CD4-positive, alpha-beta T cell (primary cell): ENCODE results near the gene TMEM256. TPM values are rescaled to one million over a fixed set of nuclear protein-coding genes. Genes with fewer than 3 reads are reported as not detected.

Experiments
- ATAC-seq: fragments of 200-7000 bp; cut with Tn5 transposase; one replicate; pipeline ENCODE4 v1.10.0; 2022; ENCODE audit warnings: mild to moderate bottlenecking; ENCODE audit not compliant: poor library complexity
- CTCF ChIA-PET: fragments of 350-600 bp; sonication (Branson Sonifier 250); formaldehyde crosslinking; loops from one replicate; lab custom pipeline; 2021; ENCODE audit warnings: antibody characterized with exemption, inconsistent platforms; lab: Charles Lee
- POLR2A ChIA-PET: fragments of 350-600 bp; sonication (Branson Sonifier 250); formaldehyde crosslinking; loops from one replicate; lab custom pipeline; 2021; ENCODE audit warnings: antibody characterized with exemption, inconsistent platforms; lab: Charles Lee
- DNase-seq, 14 experiments: peaks; one replicate each; pipeline ENCODE4 v3.0.0-alpha.2; 2013 to 2020; ENCODE audit warnings: mixed read lengths in 2 of 14
- H3K27ac ChIP-seq, 2 donors: one replicate each; pipeline versions ENCODE4 v1.5.1 to v1.7.0; 2013; ENCODE audit warnings: low read length in 2 of 2, low read depth in 1 of 2, mild to moderate bottlenecking in 1 of 2
- H3K27me3 ChIP-seq, 2 experiments: 1 replicate in 1 of 2; 2 replicates in 1 of 2; pipeline versions ENCODE4 v1.6.1 to v1.7.0; 2013; ENCODE audit warnings: low read length in 2 of 2, control low read depth in 1 of 2, mild to moderate bottlenecking in 1 of 2, moderate library complexity in 1 of 2; ENCODE audit not compliant: insufficient read depth in 2 of 2, control insufficient read depth in 1 of 2
- H3K36me3 ChIP-seq: one replicate; pipeline ENCODE4 v1.6.1; 2013; ENCODE audit warnings: low read length, control low read depth; ENCODE audit not compliant: insufficient read depth
- H3K4me1 ChIP-seq: one replicate; pipeline ENCODE4 v1.6.1; 2013; ENCODE audit warnings: low read length, control low read depth; ENCODE audit not compliant: insufficient read depth
- H3K4me3 ChIP-seq: one replicate; pipeline ENCODE4 v1.5.1; 2013; ENCODE audit warnings: mild to moderate bottlenecking, low read length, moderate library complexity
- H3K9me3 ChIP-seq, 2 experiments: 1 replicate in 1 of 2; 2 replicates in 1 of 2; pipeline versions ENCODE4 v1.6.1 to v1.7.0; 2013; ENCODE audit warnings: low read length in 2 of 2, mild to moderate bottlenecking in 2 of 2, control low read depth in 1 of 2, moderate library complexity in 1 of 2; ENCODE audit not compliant: control insufficient read depth in 1 of 2, insufficient read depth in 1 of 2
- H3K27ac Mint-ChIP-seq: one replicate; pipeline ENCODE4 v1.8.0; 2020; ENCODE audit warnings: mixed read lengths
- H3K27me3 Mint-ChIP-seq: one replicate; pipeline ENCODE4 v1.8.0; 2021; ENCODE audit warnings: mixed read lengths
- H3K36me3 Mint-ChIP-seq: one replicate; pipeline ENCODE4 v1.8.0; 2021; ENCODE audit warnings: low read depth, mixed read lengths
- H3K4me1 Mint-ChIP-seq: one replicate; pipeline ENCODE4 v1.8.0; 2021; ENCODE audit warnings: low read depth, mixed read lengths
- H3K4me3 Mint-ChIP-seq: one replicate; pipeline ENCODE4 v1.8.0; 2020; ENCODE audit warnings: mild to moderate bottlenecking, mixed read lengths
- H3K9me3 Mint-ChIP-seq: one replicate; pipeline ENCODE4 v1.8.0; 2020; ENCODE audit warnings: mixed read lengths
- CTCF ChIP-seq: fragments of 200-600 bp; IDR thresholded peaks from one replicate; pipeline ENCODE4 v1.8.0; 2022; ENCODE audit warnings: antibody characterized with exemption, mild to moderate bottlenecking
- intact Hi-C, 2 experiments: fragments of 100-400 bp; cut with DNase I in 1 of 2; cut with micrococcal nuclease in 1 of 2; formaldehyde crosslinking; loops; one replicate each; pipeline versions ENCODE4 v1.15.1 to v1.9.0; 2023 to 2025; cut with DNase I, micrococcal nuclease
- total RNA-seq, 174 experiments: library from RNA in 2 of 174; stranded (reverse) in 2 of 174; gene quantifications; one replicate each; pipeline ENCODE4 v1.2.3 and lab custom pipeline; 2021 to 2026

Gene TMEM256
- total RNA-seq, 2 experiments from 2014 or later = 29.0 to 29.4 TPM

GRCh38 chr17:7393613-7394451 is 10.1 kb downstream of the TMEM256 start:
- Mint-ChIP-seq H3K4me3 (peak overlapping the region; percentile 96), H3K4me1 (peaks cover 36% of the 10 kb centered on the region), H3K9me3 (no peaks in the 10 kb centered on the region), H3K27ac (peak overlapping the region; percentile 94), H3K27me3 (no peaks in the 10 kb centered on the region), H3K36me3 (peaks cover 48% of the 10 kb centered on the region)
- Histone ChIP-seq H3K27ac (peak overlapping the region; percentile 68 to 79), H3K4me1 (peaks cover 49% of the 10 kb centered on the region), H3K4me3 (peak overlapping the region; percentile 82), H3K27me3 (no peaks in the 10 kb centered on the region), H3K36me3 (peaks cover 39% of the 10 kb centered on the region), H3K9me3 (no peaks in the 10 kb centered on the region)
- no peak for TF ChIP-seq CTCF
- peak; percentile 69 for ATAC-seq
- ChIA-PET POLR2A (interaction anchor here (0.8 to 2.9 kb wide), 6 partner anchors 9 to 294 kb away, joined by 3 to 31 read pairs (median 8); partner anchors contain the start of genes ACAP1, CHRNB1, TMEM102 and TMEM256), CTCF (interaction anchor here (1.1 to 1.8 kb wide), 4 partner anchors 10 to 43 kb away, joined by 4 to 10 read pairs (median 7); partner anchors contain the start of gene TMEM256)
- DNase-seq = peak in 12 of 14 experiments; percentile 44 to 91 (median 65)
- intact Hi-C loops = loop anchor here (1.0 to 5.0 kb wide), 3 partner anchors 10 to 38 kb away; partner anchors contain the start of gene TMEM256 (in 2 of the 2)

- ATAC-seq (no peak), DNase-seq (peak in 1 of 14 experiments; percentile 33)
- Histone ChIP-seq H3K27me3 (no peaks in the 10 kb centered on the region), H3K4me1 (peaks cover 49% of the 10 kb centered on the region), H3K9me3 (no peaks in the 10 kb centered on the region), H3K4me3 (peak overlapping the region; percentile 82), H3K27ac (peak overlapping the region; percentile 68 to 79), H3K36me3 (peaks cover 48% of the 10 kb centered on the region)
- Mint-ChIP-seq H3K9me3 (no peaks in the 10 kb centered on the region), H3K4me1 (peaks cover 36% of the 10 kb centered on the region), H3K27ac (peak overlapping the region; percentile 94), H3K4me3 (peak overlapping the region; percentile 96), H3K27me3 (no peaks in the 10 kb centered on the region), H3K36me3 (peaks cover 54% of the 10 kb centered on the region)
- CTCF ChIA-PET = interaction anchor here (1.1 to 1.8 kb wide), 2 partner anchors 9 to 11 kb away, joined by 8 to 10 read pairs; partner anchors contain the start of gene TMEM256
- intact Hi-C loops = loop anchor here in 1 of 2 experiments (5.0 kb wide), 1 partner anchor 39 kb away; no protein-coding TSS in a partner anchor
- POLR2A ChIA-PET = interaction anchor here (1.0 to 2.9 kb wide), 4 partner anchors 8 to 52 kb away, joined by 4 to 31 read pairs (median 14); partner anchors contain the start of genes CHRNB1, TMEM102 and TMEM256
- TF ChIP-seq CTCF = no peak
Measured at GRCh38 chr17:7392696-7393612, 10.9 kb downstream of the TMEM256 start.

- ATAC-seq = no peak
- peaks cover 55% of the 10 kb centered on the region for H3K36me3 ChIP-seq
- H3K36me3 Mint-ChIP-seq = peaks cover 66% of the 10 kb centered on the region
- H3K9me3 Mint-ChIP-seq = no peaks in the 10 kb centered on the region
- H3K4me1 ChIP-seq = peaks cover 49% of the 10 kb centered on the region
- H3K9me3 ChIP-seq = no peaks in the 10 kb centered on the region
- H3K4me3 Mint-ChIP-seq = peak overlapping the region; percentile 45
- POLR2A ChIA-PET = no interaction called here
- H3K27ac Mint-ChIP-seq = peak overlapping the region; percentile 75
- no peak overlapping the region for H3K27ac ChIP-seq
- TF ChIP-seq CTCF = no peak
- CTCF ChIA-PET = no interaction called here
- no peaks in the 10 kb centered on the region for H3K27me3 ChIP-seq
- no peak overlapping the region for H3K4me3 ChIP-seq
- no peaks in the 10 kb centered on the region for H3K27me3 Mint-ChIP-seq
- peaks cover 36% of the 10 kb centered on the region for H3K4me1 Mint-ChIP-seq
- intact Hi-C loops = loop anchor here in 1 of 2 experiments (5.0 kb wide), 1 partner anchor 41 kb away; no protein-coding TSS in a partner anchor
- no peak for DNase-seq
Measured at GRCh38 chr17:7391307-7391706, 12.6 kb downstream of the TMEM256 start.
